ENCODE measurements around the gene DPY19L3.
"Not testable (repeated sequence)": the region's sequence is repeated elsewhere in the genome, so short reads cannot be mapped to it uniquely, and the experiment has no call there.

The DPY19L3 gene

GRCh38 chr19:32405431-32406160 is at the start of gene DPY19L3:
Gene DPY19L3, plus strand, starts transcription at chr19:32405770. Its CDS starts 2,484 bp downstream, at chr19:32408254.
- peak; percentile 95 for DNase-seq (ENCODE audit: low spot score)

GRCh38 chr19:32357720-32358119 is 47.9 kb upstream of the DPY19L3 start:
- DNase-seq (ENCODE audit: low spot score) = no peak

GRCh38 chr19:32358321-32358720 is 47.2 kb upstream of the DPY19L3 start:
- no peak for DNase-seq (ENCODE audit: low spot score)

- no peak for DNase-seq (ENCODE audit: low spot score)
Measured at GRCh38 chr19:32359581-32359980, 46.0 kb upstream of the DPY19L3 start.

- no peak for DNase-seq (ENCODE audit: low spot score)
Measured at GRCh38 chr19:32361574-32362317, 43.8 kb upstream of the DPY19L3 start.

GRCh38 chr19:32362318-32362691 is 43.3 kb upstream of the DPY19L3 start:
- no peak for DNase-seq (ENCODE audit: low spot score)

GRCh38 chr19:32363175-32363574 is 42.4 kb upstream of the DPY19L3 start:
- no peak for DNase-seq (ENCODE audit: low spot score)

- DNase-seq (ENCODE audit: low spot score) = no peak
Measured at GRCh38 chr19:32363632-32364031, 41.9 kb upstream of the DPY19L3 start.

- no peak for DNase-seq (ENCODE audit: low spot score)
Measured at GRCh38 chr19:32364040-32364439, 41.5 kb upstream of the DPY19L3 start.

GRCh38 chr19:32367063-32367462 is 38.5 kb upstream of the DPY19L3 start:
- no peak for DNase-seq (ENCODE audit: low spot score)

- no peak for DNase-seq (ENCODE audit: low spot score)
Measured at GRCh38 chr19:32367948-32368536, 37.5 kb upstream of the DPY19L3 start.

GRCh38 chr19:32368787-32369186 is 36.8 kb upstream of the DPY19L3 start:
- no peak for DNase-seq (ENCODE audit: low spot score)

GRCh38 chr19:32372726-32373517 is 32.6 kb upstream of the DPY19L3 start:
- no peak for DNase-seq (ENCODE audit: low spot score)

- DNase-seq (ENCODE audit: low spot score) = peak; percentile 98
Measured at GRCh38 chr19:32373585-32374295, 31.8 kb upstream of the DPY19L3 start.

GRCh38 chr19:32374362-32374761 is 31.2 kb upstream of the DPY19L3 start:
- not testable (repeated sequence) for DNase-seq (ENCODE audit: low spot score)

- not testable (repeated sequence) for DNase-seq (ENCODE audit: low spot score)
Measured at GRCh38 chr19:32377088-32377487, 28.5 kb upstream of the DPY19L3 start.

GRCh38 chr19:32380269-32380668 is 25.3 kb upstream of the DPY19L3 start:
- DNase-seq (ENCODE audit: low spot score) = no peak

GRCh38 chr19:32387701-32388392 is 17.7 kb upstream of the DPY19L3 start:
- DNase-seq (ENCODE audit: low spot score) = no peak

GRCh38 chr19:32388393-32388855 is 17.1 kb upstream of the DPY19L3 start:
- DNase-seq (ENCODE audit: low spot score) = no peak

- DNase-seq (ENCODE audit: low spot score) = no peak
Measured at GRCh38 chr19:32392901-32393300, 12.7 kb upstream of the DPY19L3 start.

All from SW480 (cell line).